Neural crest cell (in vitro differentiated cells): ENCODE results near the gene DUSP15. TPM values are rescaled to one million over a fixed set of nuclear protein-coding genes. Genes with fewer than 3 reads are reported as not detected.
A peak's percentile ranks its signal among the peaks of the same experiment; 100 is the strongest.

ENCODE experiments used
- DNase-seq: peaks from one replicate; pipeline ENCODE4 v3.0.0; 2021; ENCODE audit warnings: low read depth, mixed read lengths, low spot score
- H3K27ac Mint-ChIP-seq: one replicate; pipeline ENCODE4 v1.8.0; 2021; ENCODE audit warnings: mild to moderate bottlenecking, mixed read lengths; ENCODE audit not compliant: unreplicated experiment
- H3K27me3 Mint-ChIP-seq: 2 replicates; pipeline ENCODE4 v1.8.0; 2021; ENCODE audit warnings: low read depth, mild to moderate bottlenecking, mixed read lengths
- H3K36me3 Mint-ChIP-seq: 2 replicates; pipeline ENCODE4 v1.8.0; 2021; ENCODE audit warnings: low read depth, mild to moderate bottlenecking, mixed read lengths
- H3K4me1 Mint-ChIP-seq: 2 replicates; pipeline ENCODE4 v1.8.0; 2021; ENCODE audit warnings: mixed read lengths
- H3K4me3 Mint-ChIP-seq: one replicate; pipeline ENCODE4 v1.8.0; 2021; ENCODE audit warnings: mild to moderate bottlenecking, mixed read lengths
- H3K9me3 Mint-ChIP-seq: 2 replicates; pipeline ENCODE4 v1.8.0; 2021; ENCODE audit warnings: mixed read lengths
- CTCF ChIP-seq: fragments of 200-600 bp; sonication (generic); conservative IDR thresholded peaks from 2 replicates; pipeline ENCODE4 v1.5.0; 2021; ENCODE audit warnings: antibody characterized with exemption, mild to moderate bottlenecking
- total RNA-seq: library from RNA; stranded (reverse); gene quantifications from 2 replicates; pipeline ENCODE4 v1.2.1, GENCODE V29; 2021

DUSP15 gene
- total RNA-seq, 1 donor from 2014 or later: 13.5 TPM

GRCh38 chr20:31915491-31916280 lies 45.4 kb upstream of the DUSP15 start:
- no peaks in the 10 kb centered on the region for H3K36me3 Mint-ChIP-seq
- no peak overlapping the region for H3K4me3 Mint-ChIP-seq
- peaks cover 10% of the 10 kb centered on the region for H3K27me3 Mint-ChIP-seq
- H3K27ac Mint-ChIP-seq: no peak overlapping the region
- TF ChIP-seq CTCF: no peak
- H3K9me3 Mint-ChIP-seq: no peaks in the 10 kb centered on the region
- DNase-seq: no peak
- peaks cover 7% of the 10 kb centered on the region for H3K4me1 Mint-ChIP-seq

GRCh38 chr20:31914170-31914569 lies 43.8 kb upstream of the DUSP15 start:
- Mint-ChIP-seq H3K27ac (no peak overlapping the region), H3K36me3 (no peaks in the 10 kb centered on the region), H3K9me3 (no peaks in the 10 kb centered on the region)

GRCh38 chr20:31913431-31914157 lies 43.3 kb upstream of the DUSP15 start:
- H3K4me3 Mint-ChIP-seq: no peak overlapping the region
- peaks cover 7% of the 10 kb centered on the region for H3K27me3 Mint-ChIP-seq
- no peaks in the 10 kb centered on the region for H3K9me3 Mint-ChIP-seq
- no peak for DNase-seq
- no peaks in the 10 kb centered on the region for H3K36me3 Mint-ChIP-seq
- H3K27ac Mint-ChIP-seq: peak overlapping the region; percentile 7
- peaks cover 7% of the 10 kb centered on the region for H3K4me1 Mint-ChIP-seq
- no peak for TF ChIP-seq CTCF

More at GRCh38 chr20:31914170-31914569, 43.8 kb upstream of the DUSP15 start:
- Mint-ChIP-seq H3K4me1 (peaks cover 7% of the 10 kb centered on the region), H3K27me3 (peaks cover 7% of the 10 kb centered on the region), H3K4me3 (no peak overlapping the region)
- DNase-seq: no peak
- no peak for TF ChIP-seq CTCF

GRCh38 chr20:31910071-31910803 lies 39.9 kb upstream of the DUSP15 start:
- DNase-seq: no peak
- Mint-ChIP-seq H3K36me3 (no peaks in the 10 kb centered on the region), H3K27me3 (no peaks in the 10 kb centered on the region), H3K27ac (no peak overlapping the region), H3K4me3 (no peak overlapping the region), H3K9me3 (no peaks in the 10 kb centered on the region), H3K4me1 (peaks cover 7% of the 10 kb centered on the region)
- no peak for TF ChIP-seq CTCF

GRCh38 chr20:31909253-31910070 lies 39.1 kb upstream of the DUSP15 start:
- TF ChIP-seq CTCF: no peak
- Mint-ChIP-seq H3K4me3 (no peak overlapping the region), H3K9me3 (no peaks in the 10 kb centered on the region), H3K27ac (no peak overlapping the region), H3K27me3 (no peaks in the 10 kb centered on the region), H3K4me1 (peaks cover 7% of the 10 kb centered on the region), H3K36me3 (no peaks in the 10 kb centered on the region)
- DNase-seq: no peak
